OCI-LY3 (cell line): ENCODE data around the gene ZNF780B.

ENCODE experiments used
- H2AFZ ChIP-seq: fragments of 200-600, 300-600 bp; shearing (Covaris generic); 2 replicates; pipeline ENCODE4 v1.6.0; 2014; ENCODE audit warnings: antibody characterized with exemption, low read depth, low read length
- H3K27ac ChIP-seq: fragments of 200-600, 300-600 bp; sonication (generic); 2 replicates; pipeline ENCODE4 v1.5.1; 2014; ENCODE audit warnings: mild to moderate bottlenecking, low read length, moderate library complexity, mixed read lengths
- H3K27me3 ChIP-seq: fragments of 200-600, 300-600 bp; sonication (generic); 2 replicates; pipeline ENCODE4 v1.6.1; 2014; ENCODE audit warnings: low read depth, low read length, mixed read lengths
- H3K36me3 ChIP-seq: fragments of 200-600, 300-600 bp; sonication (generic); replicated peaks from 2 replicates; pipeline ENCODE3; 2014; ENCODE audit warnings: low read depth, low read length, mixed read lengths
- H3K4me1 ChIP-seq: fragments of 300-600, 200-600 bp; sonication (generic); 2 replicates; pipeline ENCODE4 v1.6.1; 2014; ENCODE audit warnings: low read length, mixed read lengths
- H3K4me2 ChIP-seq: fragments of 200-600, 300-600 bp; sonication (generic); 2 replicates; pipeline ENCODE4 v1.6.1; 2014; ENCODE audit warnings: low read length, mixed read lengths
- H3K4me3 ChIP-seq: fragments of 300-600, 200-600 bp; sonication (generic); 2 replicates; pipeline ENCODE4 v1.5.1; 2014; ENCODE audit warnings: antibody characterized with exemption, mild to moderate bottlenecking, low read length, moderate library complexity
- H3K79me2 ChIP-seq: fragments of 300-600, 200-600 bp; shearing (Covaris generic); 2 replicates; pipeline ENCODE4 v1.6.1; 2014; ENCODE audit warnings: mild to moderate bottlenecking, low read length, mixed read lengths
- H3K9ac ChIP-seq: fragments of 300-600, 200-600 bp; shearing (Covaris generic); 2 replicates; pipeline ENCODE4 v1.6.0; 2014; ENCODE audit warnings: mild to moderate bottlenecking, low read length, moderate library complexity
- H3K9me3 ChIP-seq: fragments of 200-600, 300-600 bp; shearing (Covaris generic); 2 replicates; pipeline ENCODE4 v1.6.1; 2014; ENCODE audit warnings: low read length, mixed read lengths; ENCODE audit not compliant: insufficient read depth
- H4K20me1 ChIP-seq: fragments of 200-600, 300-600 bp; sonication (generic); 2 replicates; pipeline ENCODE4 v1.6.1; 2016; ENCODE audit warnings: low read length, mixed read lengths; ENCODE audit not compliant: insufficient read depth
- EZH2phosphoT487 ChIP-seq: fragments of 200-600 bp; shearing (Covaris generic); IDR thresholded peaks from 2 replicates; pipeline ENCODE4 v1.6.1; 2018; ENCODE audit warnings: antibody characterized with exemption, mixed run types, low read depth
- TF ChIP-seq, protein P1 (sequence below): fragments of 200-600, 300-600 bp; sonication (generic); IDR thresholded peaks from 2 replicates; pipeline ENCODE4 v1.5.1; 2014; ENCODE audit warnings: antibody characterized with exemption, low read length, low read depth

The ZNF780B gene

DNA sequence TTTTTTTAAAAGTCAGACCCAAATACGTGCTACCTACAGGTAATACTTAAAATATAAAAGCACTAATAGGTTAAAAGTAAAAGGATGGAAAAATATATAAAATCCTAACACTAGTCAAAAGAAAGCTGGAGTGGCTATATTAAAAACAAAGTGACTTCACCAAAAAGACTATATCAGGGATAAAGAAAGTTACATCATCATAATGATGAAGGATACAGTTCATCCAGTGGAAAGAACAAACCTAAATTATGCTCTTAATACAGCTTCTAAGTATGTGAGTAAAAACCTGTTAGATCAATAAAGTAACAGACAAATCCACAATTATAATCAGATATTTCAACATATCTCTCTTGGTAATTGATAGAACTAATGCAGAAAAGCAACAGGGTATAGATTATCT is 1.1 kb upstream of the ZNF780B start:
- Histone ChIP-seq H3K36me3 (peaks cover 9% of the 10 kb centered on the region), H3K4me3 (peak overlapping the region; percentile 84; the same call in 1 of the 2 replicates), H3K27me3 (no peaks in the 10 kb centered on the region), H4K20me1 (no peaks in the 10 kb centered on the region), H3K9ac (no peak overlapping the region), H3K27ac (no peak overlapping the region), H3K9me3 (peaks cover 35% of the 10 kb centered on the region), H2AFZ (no peak overlapping the region), H3K79me2 (peaks cover 23% of the 10 kb centered on the region), H3K4me1 (peaks cover 9% of the 10 kb centered on the region; the same call in 1 of the 2 replicates), H3K4me2 (peak overlapping the region; percentile 60; the same call in 1 of the 2 replicates)
- TF ChIP-seq, protein P1, sequence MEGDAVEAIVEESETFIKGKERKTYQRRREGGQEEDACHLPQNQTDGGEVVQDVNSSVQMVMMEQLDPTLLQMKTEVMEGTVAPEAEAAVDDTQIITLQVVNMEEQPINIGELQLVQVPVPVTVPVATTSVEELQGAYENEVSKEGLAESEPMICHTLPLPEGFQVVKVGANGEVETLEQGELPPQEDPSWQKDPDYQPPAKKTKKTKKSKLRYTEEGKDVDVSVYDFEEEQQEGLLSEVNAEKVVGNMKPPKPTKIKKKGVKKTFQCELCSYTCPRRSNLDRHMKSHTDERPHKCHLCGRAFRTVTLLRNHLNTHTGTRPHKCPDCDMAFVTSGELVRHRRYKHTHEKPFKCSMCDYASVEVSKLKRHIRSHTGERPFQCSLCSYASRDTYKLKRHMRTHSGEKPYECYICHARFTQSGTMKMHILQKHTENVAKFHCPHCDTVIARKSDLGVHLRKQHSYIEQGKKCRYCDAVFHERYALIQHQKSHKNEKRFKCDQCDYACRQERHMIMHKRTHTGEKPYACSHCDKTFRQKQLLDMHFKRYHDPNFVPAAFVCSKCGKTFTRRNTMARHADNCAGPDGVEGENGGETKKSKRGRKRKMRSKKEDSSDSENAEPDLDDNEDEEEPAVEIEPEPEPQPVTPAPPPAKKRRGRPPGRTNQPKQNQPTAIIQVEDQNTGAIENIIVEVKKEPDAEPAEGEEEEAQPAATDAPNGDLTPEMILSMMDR = no peak
- no peak for TF ChIP-seq EZH2phosphoT487

DNA sequence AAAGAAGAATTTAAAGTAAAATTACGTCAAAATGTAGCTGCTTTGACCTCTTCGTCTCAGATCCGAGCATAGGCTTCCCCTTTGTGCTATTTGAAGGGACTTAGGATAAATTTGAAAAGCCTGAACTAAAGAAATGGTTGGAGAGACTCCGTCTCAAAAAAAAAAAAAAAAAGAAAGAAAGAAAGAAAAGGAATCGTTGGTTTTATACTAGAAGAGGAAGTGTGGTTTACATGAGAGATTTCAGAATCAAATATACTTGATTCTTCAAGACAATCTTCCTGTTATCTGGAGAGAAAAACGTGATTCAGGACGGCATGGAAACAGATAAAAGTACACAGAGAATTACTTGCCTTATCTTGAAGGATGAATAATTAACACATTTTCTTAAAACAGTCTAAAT is 474 bp upstream of the ZNF780B start:
- Histone ChIP-seq H3K9me3 (peaks cover 35% of the 10 kb centered on the region), H3K4me2 (peak overlapping the region; percentile 60), H3K79me2 (peaks cover 27% of the 10 kb centered on the region), H3K36me3 (peaks cover 11% of the 10 kb centered on the region), H3K9ac (peak overlapping the region; percentile 65), H3K27me3 (no peaks in the 10 kb centered on the region), H4K20me1 (no peaks in the 10 kb centered on the region), H2AFZ (peak overlapping the region; percentile 89), H3K4me3 (peak overlapping the region; percentile 84), H3K4me1 (peaks cover 9% of the 10 kb centered on the region; the same call in 1 of the 2 replicates), H3K27ac (0 out of 2 replicates have a peak overlapping the region, but pooled peaks have one; percentile 3)
- TF ChIP-seq EZH2phosphoT487 = no peak
- TF ChIP-seq, protein P1 = no peak

DNA sequence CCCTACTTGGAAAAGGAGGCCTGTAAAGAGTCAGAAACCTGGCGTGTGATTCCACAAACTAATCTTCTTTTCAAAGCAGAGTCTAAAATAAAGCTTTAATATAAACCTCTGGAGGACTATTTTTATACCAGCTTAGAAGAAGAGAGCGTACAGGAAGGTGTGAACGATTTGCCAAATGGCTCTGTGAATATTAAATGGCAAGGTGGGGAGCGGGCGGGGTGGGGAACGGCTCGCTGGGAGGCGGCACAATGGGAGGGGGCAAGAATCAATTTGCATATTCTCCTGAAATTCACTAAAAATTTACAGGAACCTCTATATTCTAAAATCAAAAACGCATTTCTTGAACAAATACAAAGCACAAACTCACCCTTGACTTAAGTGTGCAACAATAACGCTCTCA is 982 bp downstream of the ZNF780B start:
- TF ChIP-seq, protein P1 = no peak
- H3K4me3 ChIP-seq = peak overlapping the region; percentile 84
- no peak overlapping the region for H3K27ac ChIP-seq
- no peak overlapping the region for H3K9ac ChIP-seq
- H3K27me3 ChIP-seq = no peaks in the 10 kb centered on the region
- no peaks in the 10 kb centered on the region for H4K20me1 ChIP-seq
- H3K79me2 ChIP-seq = peaks cover 31% of the 10 kb centered on the region
- peaks cover 21% of the 10 kb centered on the region for H3K36me3 ChIP-seq
- H3K9me3 ChIP-seq = peaks cover 33% of the 10 kb centered on the region
- peak overlapping the region; percentile 60 for H3K4me2 ChIP-seq
- H3K4me1 ChIP-seq = peaks cover 9% of the 10 kb centered on the region; the same call in 1 of the 2 replicates
- H2AFZ ChIP-seq = no peak overlapping the region

DNA sequence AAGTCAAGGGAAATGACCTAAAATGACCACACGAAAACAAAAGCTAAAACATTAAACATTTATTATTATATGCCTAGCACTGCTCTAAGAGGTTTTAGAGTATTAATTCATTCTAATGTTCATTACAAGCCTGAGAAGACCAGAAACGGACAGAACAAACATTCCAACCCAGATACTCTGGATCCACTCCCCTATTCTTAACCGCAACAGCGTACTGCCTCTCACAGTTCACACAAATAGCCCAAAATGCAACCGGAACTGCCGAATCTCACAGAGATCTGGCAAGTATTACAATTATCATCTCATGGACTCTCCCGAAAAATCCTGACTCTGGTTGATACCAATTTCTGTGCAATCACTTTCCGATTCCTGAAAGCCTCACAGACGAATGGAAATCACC is 1.4 kb downstream of the ZNF780B start:
- Histone ChIP-seq H3K4me2 (no peak overlapping the region), H3K4me1 (peaks cover 9% of the 10 kb centered on the region; the same call in 1 of the 2 replicates), H3K36me3 (peaks cover 18% of the 10 kb centered on the region), H3K27ac (no peak overlapping the region), H3K4me3 (no peak overlapping the region), H3K9ac (no peak overlapping the region), H3K79me2 (peaks cover 31% of the 10 kb centered on the region), H3K27me3 (no peaks in the 10 kb centered on the region), H2AFZ (no peak overlapping the region), H4K20me1 (no peaks in the 10 kb centered on the region), H3K9me3 (peaks cover 29% of the 10 kb centered on the region)
- no peak for TF ChIP-seq EZH2phosphoT487
- TF ChIP-seq, protein P1 = no peak
